Liver (tissue), 9 donors: ENCODE results near the gene SEZ6L2. TPM values are rescaled to one million over a fixed set of nuclear protein-coding genes. Genes with fewer than 3 reads are reported as not detected.

Experiments used
- DNase-seq: peaks from one replicate; pipeline ENCODE4 v3.0.0-alpha.2; 2017; ENCODE audit warnings: low spot score
- H3K27ac ChIP-seq, 2 donors: one replicate each; pipeline ENCODE4 v1.7.0; 2013; ENCODE audit warnings: inconsistent platforms in 2 of 2, low read length in 2 of 2, control low read depth in 1 of 2, low read depth in 1 of 2, mild to moderate bottlenecking in 1 of 2
- H3K27me3 ChIP-seq, 4 donors: one replicate each; pipeline versions ENCODE4 v1.6.1 to v1.7.0; 2013; ENCODE audit warnings: low read length in 3 of 4, inconsistent platforms in 1 of 4, mild to moderate bottlenecking in 1 of 4, moderate library complexity in 1 of 4; ENCODE audit not compliant: control insufficient read depth in 4 of 4, insufficient read depth in 4 of 4
- H3K36me3 ChIP-seq, 4 donors: one replicate each; pipeline versions ENCODE4 v1.6.1 to v1.7.0; 2013; ENCODE audit warnings: low read length in 3 of 4, mild to moderate bottlenecking in 3 of 4, low read depth in 1 of 4, moderate library complexity in 1 of 4; ENCODE audit not compliant: control insufficient read depth in 4 of 4, insufficient read depth in 3 of 4
- H3K4me1 ChIP-seq, 4 donors: one replicate each; pipeline versions ENCODE4 v1.6.1 to v1.7.0; 2013; ENCODE audit warnings: low read length in 3 of 4, mild to moderate bottlenecking in 3 of 4, moderate library complexity in 1 of 4; ENCODE audit not compliant: control insufficient read depth in 4 of 4, insufficient read depth in 4 of 4
- H3K4me3 ChIP-seq, 3 donors: one replicate each; pipeline versions ENCODE4 v1.6.1 to v1.7.0; 2013; ENCODE audit warnings: low read length in 3 of 3, control low read depth in 1 of 3, low read depth in 1 of 3, mild to moderate bottlenecking in 1 of 3
- H3K9ac ChIP-seq, 2 donors: one replicate each; pipeline ENCODE4 v1.7.0; 2013; ENCODE audit warnings: low read length in 2 of 2, mild to moderate bottlenecking in 2 of 2, moderate library complexity in 2 of 2, control low read depth in 1 of 2, low read depth in 1 of 2
- H3K9me3 ChIP-seq, 4 donors: one replicate each; pipeline versions ENCODE4 v1.6.1 to v1.7.0; 2013; ENCODE audit warnings: low read length in 3 of 4; ENCODE audit not compliant: control insufficient read depth in 4 of 4
- EGR1 ChIP-seq, 2 donors: IDR thresholded peaks; 2 replicates each; pipeline ENCODE4 v1.6.1; 2016 to 2018; ENCODE audit warnings: antibody characterized with exemption in 2 of 2, low read depth in 2 of 2
- FOXA1 ChIP-seq: IDR thresholded peaks from 2 replicates; pipeline ENCODE4 v1.6.1; 2016; ENCODE audit warnings: antibody characterized with exemption
- FOXA2 ChIP-seq: IDR thresholded peaks from 2 replicates; pipeline ENCODE4 v1.6.1; 2016; ENCODE audit warnings: antibody characterized with exemption
- GABPA ChIP-seq, 2 donors: IDR thresholded peaks in 1 of 2; conservative IDR thresholded peaks in 1 of 2; 2 replicates each; pipeline ENCODE4 v1.6.1; 2016; ENCODE audit warnings: antibody characterized with exemption in 2 of 2, mild to moderate bottlenecking in 1 of 2, moderate library complexity in 1 of 2
- HNF4A ChIP-seq, 2 donors: conservative IDR thresholded peaks; 2 replicates each; pipeline ENCODE4 v1.6.1; 2016; ENCODE audit warnings: antibody characterized with exemption in 2 of 2, mild to moderate bottlenecking in 2 of 2
- HNF4G ChIP-seq: IDR thresholded peaks from 2 replicates; pipeline ENCODE4 v1.6.1; 2016; ENCODE audit warnings: antibody characterized with exemption
- NR2F2 ChIP-seq: IDR thresholded peaks from 2 replicates; pipeline ENCODE4 v1.6.1; 2016; ENCODE audit warnings: antibody characterized with exemption
- RAD21 ChIP-seq, 2 donors: IDR thresholded peaks; 2 replicates each; pipeline ENCODE4 v1.6.1; 2016; ENCODE audit warnings: antibody characterized with exemption in 2 of 2, mild to moderate bottlenecking in 2 of 2
- RXRA ChIP-seq, 2 donors: IDR thresholded peaks; 2 replicates each; pipeline ENCODE4 v1.6.1; 2017 to 2018; ENCODE audit warnings: antibody characterized with exemption in 2 of 2, mild to moderate bottlenecking in 1 of 2
- SP1 ChIP-seq: IDR thresholded peaks from 2 replicates; pipeline ENCODE4 v1.6.1; 2018; ENCODE audit warnings: antibody characterized with exemption, mild to moderate bottlenecking
- YY1 ChIP-seq: IDR thresholded peaks from 2 replicates; pipeline ENCODE4 v1.6.1; 2016; ENCODE audit warnings: antibody characterized with exemption, mild to moderate bottlenecking
- WGBS: extraction: QIAGEN DNeasy Blood & Tissue Kit; methylation state at CpG from one replicate; pipeline ENCODE4 v1.1.7; 2013; 5-methylcytosine and 5-hydroxymethylcytosine counted together
- polyA plus RNA-seq, 2 donors: library from polyadenylated mRNA; stranded (reverse) in 1 of 2; unstranded in 1 of 2; fragments of 200-250 nt in 1 of 2; fragments of >200 nt in 1 of 2; fragmentation: Nextera tagmentation in 1 of 2; extraction: Ambion mirVana in 1 of 2; gene quantifications; one replicate each; pipeline versions ENCODE4 v1.2.1 to v1.2.3, GENCODE V29; 2013 to 2015
- total RNA-seq, 2 donors: library from RNA; depleted of rRNA; stranded (reverse); fragments of >200 nt; gene quantifications; one replicate each; pipeline ENCODE4 v1.2.3, GENCODE V29; 2014
- TF ChIP-seq, protein P1 (sequence below): fragments of 150-350 bp; IDR thresholded peaks from 2 replicates; pipeline ENCODE4 v1.5.1; 2017; ENCODE audit warnings: improper control_type of control experiment, low read depth, low read length; ENCODE audit not compliant: missing input control
- TF ChIP-seq, protein P2 (sequence below): IDR thresholded peaks from 2 replicates; pipeline ENCODE4 v1.6.1; 2016; ENCODE audit warnings: antibody characterized with exemption
- TF ChIP-seq, protein P3 (sequence below): IDR thresholded peaks from 2 replicates; pipeline ENCODE4 v1.6.1; 2016; ENCODE audit warnings: antibody characterized with exemption, mild to moderate bottlenecking
- TF ChIP-seq, protein P4 (sequence below): IDR thresholded peaks from 2 replicates; pipeline ENCODE4 v1.6.1; 2016; ENCODE audit warnings: antibody characterized with exemption
- TF ChIP-seq, protein P5 (sequence below): IDR thresholded peaks from 2 replicates; pipeline ENCODE4 v1.6.1; 2016; ENCODE audit warnings: antibody characterized with exemption
- donor health status: healthy.
- donor health status: healthy.
- donor health status: healthy.
- donor health status: healthy.
- donor health status: healthy.

The SEZ6L2 gene
- total and polyA plus RNA-seq, 4 donors: 0.24 to 0.37 (median 0.30) TPM

GRCh38 chr16:29876217-29876593 is 23.1 kb downstream of the SEZ6L2 start:
- no peaks in the 10 kb centered on the region for H3K9me3 ChIP-seq
- peaks cover 0 to 2% (median 0%) of the 10 kb centered on the region in 4 donors for H3K27me3 ChIP-seq

DNA sequence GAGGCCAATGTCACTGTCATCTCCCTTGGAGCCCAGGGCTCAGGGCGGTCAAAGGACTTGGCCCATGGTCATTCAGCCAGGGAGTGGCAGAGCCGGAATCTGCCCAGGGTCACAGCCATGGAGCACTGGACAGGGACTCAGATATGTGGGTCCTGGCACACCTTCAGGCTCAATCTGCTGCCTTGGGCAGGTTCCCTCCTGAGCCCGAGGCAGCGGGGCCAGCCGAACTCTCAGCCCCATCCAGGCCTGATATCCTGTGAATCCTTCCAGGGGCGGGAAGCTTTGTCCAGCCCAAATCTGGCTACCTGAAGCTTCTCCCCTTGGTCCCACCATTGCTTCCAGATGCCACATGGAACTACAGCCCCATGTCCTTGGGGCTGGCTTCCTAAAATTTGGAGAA is 24.1 kb downstream of the SEZ6L2 start:
- Histone ChIP-seq H3K36me3 (no peaks in the 10 kb centered on the region), H3K9me3 (no peaks in the 10 kb centered on the region), H3K27me3 (peaks cover 0 to 2% (median 0%) of the 10 kb centered on the region in 4 donors), H3K4me3 (no peak overlapping the region), H3K27ac (no peak overlapping the region), H3K9ac (no peak overlapping the region), H3K4me1 (no peaks in the 10 kb centered on the region)
- no peak for DNase-seq
- TF ChIP-seq, protein P1, sequence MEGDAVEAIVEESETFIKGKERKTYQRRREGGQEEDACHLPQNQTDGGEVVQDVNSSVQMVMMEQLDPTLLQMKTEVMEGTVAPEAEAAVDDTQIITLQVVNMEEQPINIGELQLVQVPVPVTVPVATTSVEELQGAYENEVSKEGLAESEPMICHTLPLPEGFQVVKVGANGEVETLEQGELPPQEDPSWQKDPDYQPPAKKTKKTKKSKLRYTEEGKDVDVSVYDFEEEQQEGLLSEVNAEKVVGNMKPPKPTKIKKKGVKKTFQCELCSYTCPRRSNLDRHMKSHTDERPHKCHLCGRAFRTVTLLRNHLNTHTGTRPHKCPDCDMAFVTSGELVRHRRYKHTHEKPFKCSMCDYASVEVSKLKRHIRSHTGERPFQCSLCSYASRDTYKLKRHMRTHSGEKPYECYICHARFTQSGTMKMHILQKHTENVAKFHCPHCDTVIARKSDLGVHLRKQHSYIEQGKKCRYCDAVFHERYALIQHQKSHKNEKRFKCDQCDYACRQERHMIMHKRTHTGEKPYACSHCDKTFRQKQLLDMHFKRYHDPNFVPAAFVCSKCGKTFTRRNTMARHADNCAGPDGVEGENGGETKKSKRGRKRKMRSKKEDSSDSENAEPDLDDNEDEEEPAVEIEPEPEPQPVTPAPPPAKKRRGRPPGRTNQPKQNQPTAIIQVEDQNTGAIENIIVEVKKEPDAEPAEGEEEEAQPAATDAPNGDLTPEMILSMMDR: no peak
- TF ChIP-seq, protein P2, sequence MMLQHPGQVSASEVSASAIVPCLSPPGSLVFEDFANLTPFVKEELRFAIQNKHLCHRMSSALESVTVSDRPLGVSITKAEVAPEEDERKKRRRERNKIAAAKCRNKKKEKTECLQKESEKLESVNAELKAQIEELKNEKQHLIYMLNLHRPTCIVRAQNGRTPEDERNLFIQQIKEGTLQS: no peak
- TF ChIP-seq EGR1 (IDR thresholded peaks at IDR 0.05; ENCODE audit: low read depth in 2 of 2) (no peak), FOXA1 (no peak), SP1 (no peak), HNF4A (conservative IDR thresholded peaks at IDR 0.05) (no peak), HNF4G (no peak), RAD21 (IDR thresholded peaks at IDR 0.05) (no peak), NR2F2 (no peak), GABPA (IDR thresholded peaks at IDR 0.05 in 1 of 2, conservative IDR thresholded peaks at IDR 0.05 in 1 of 2) (no peak), FOXA2 (no peak), RXRA (IDR thresholded peaks at IDR 0.05) (no peak), YY1 (no peak)
- TF ChIP-seq, protein P3, sequence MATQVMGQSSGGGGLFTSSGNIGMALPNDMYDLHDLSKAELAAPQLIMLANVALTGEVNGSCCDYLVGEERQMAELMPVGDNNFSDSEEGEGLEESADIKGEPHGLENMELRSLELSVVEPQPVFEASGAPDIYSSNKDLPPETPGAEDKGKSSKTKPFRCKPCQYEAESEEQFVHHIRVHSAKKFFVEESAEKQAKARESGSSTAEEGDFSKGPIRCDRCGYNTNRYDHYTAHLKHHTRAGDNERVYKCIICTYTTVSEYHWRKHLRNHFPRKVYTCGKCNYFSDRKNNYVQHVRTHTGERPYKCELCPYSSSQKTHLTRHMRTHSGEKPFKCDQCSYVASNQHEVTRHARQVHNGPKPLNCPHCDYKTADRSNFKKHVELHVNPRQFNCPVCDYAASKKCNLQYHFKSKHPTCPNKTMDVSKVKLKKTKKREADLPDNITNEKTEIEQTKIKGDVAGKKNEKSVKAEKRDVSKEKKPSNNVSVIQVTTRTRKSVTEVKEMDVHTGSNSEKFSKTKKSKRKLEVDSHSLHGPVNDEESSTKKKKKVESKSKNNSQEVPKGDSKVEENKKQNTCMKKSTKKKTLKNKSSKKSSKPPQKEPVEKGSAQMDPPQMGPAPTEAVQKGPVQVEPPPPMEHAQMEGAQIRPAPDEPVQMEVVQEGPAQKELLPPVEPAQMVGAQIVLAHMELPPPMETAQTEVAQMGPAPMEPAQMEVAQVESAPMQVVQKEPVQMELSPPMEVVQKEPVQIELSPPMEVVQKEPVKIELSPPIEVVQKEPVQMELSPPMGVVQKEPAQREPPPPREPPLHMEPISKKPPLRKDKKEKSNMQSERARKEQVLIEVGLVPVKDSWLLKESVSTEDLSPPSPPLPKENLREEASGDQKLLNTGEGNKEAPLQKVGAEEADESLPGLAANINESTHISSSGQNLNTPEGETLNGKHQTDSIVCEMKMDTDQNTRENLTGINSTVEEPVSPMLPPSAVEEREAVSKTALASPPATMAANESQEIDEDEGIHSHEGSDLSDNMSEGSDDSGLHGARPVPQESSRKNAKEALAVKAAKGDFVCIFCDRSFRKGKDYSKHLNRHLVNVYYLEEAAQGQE: no peak
- TF ChIP-seq, protein P4, sequence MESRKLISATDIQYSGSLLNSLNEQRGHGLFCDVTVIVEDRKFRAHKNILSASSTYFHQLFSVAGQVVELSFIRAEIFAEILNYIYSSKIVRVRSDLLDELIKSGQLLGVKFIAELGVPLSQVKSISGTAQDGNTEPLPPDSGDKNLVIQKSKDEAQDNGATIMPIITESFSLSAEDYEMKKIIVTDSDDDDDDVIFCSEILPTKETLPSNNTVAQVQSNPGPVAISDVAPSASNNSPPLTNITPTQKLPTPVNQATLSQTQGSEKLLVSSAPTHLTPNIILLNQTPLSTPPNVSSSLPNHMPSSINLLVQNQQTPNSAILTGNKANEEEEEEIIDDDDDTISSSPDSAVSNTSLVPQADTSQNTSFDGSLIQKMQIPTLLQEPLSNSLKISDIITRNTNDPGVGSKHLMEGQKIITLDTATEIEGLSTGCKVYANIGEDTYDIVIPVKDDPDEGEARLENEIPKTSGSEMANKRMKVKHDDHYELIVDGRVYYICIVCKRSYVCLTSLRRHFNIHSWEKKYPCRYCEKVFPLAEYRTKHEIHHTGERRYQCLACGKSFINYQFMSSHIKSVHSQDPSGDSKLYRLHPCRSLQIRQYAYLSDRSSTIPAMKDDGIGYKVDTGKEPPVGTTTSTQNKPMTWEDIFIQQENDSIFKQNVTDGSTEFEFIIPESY: no peak
- TF ChIP-seq, protein P5, sequence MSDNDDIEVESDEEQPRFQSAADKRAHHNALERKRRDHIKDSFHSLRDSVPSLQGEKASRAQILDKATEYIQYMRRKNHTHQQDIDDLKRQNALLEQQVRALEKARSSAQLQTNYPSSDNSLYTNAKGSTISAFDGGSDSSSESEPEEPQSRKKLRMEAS: no peak
- 91% methylated on average over 6 of the region's 6 CpGs for WGBS

More at GRCh38 chr16:29876217-29876593, 23.1 kb downstream of the SEZ6L2 start:
- Histone ChIP-seq H3K27ac (no peak overlapping the region), H3K4me1 (no peaks in the 10 kb centered on the region), H3K36me3 (no peaks in the 10 kb centered on the region), H3K9ac (no peak overlapping the region), H3K4me3 (peak overlapping the region in 1 of 3 donors; percentile 6)
- TF ChIP-seq RXRA (IDR thresholded peaks at IDR 0.05) (no peak), SP1 (no peak)
- 21% methylated on average over 18 of the region's 18 CpGs for WGBS
- no peak for DNase-seq
